NCI-H510A (cell line): ENCODE results near the gene ACSL3.
"Not testable (repeated sequence)": the region's sequence is repeated elsewhere in the genome, so short reads cannot be mapped to it uniquely, and the experiment has no call there.

Source experiments
- DNase-seq: peaks from one replicate; lab custom pipeline; 2025; lab: John Stamatoyannopoulos, UW

The ACSL3 gene

DNA sequence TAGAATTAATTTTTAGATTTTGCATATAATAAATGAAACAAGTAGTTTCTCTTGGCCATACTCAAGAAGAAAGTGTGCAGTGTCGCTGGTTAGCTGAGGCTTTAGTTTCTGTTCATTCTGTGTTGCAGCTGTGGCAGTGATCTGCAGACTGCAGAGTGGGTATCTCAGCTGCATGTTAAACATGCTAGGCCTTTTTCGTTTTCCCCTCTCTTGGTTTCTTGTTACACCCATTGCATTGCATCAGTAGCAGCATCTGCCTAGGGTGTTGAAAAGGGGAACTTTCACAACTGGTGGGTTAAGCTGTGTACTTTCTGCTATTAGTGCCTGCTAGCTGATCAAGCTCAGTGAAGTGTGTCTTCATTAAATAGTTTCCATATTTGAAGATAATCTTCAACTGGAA, 51.3 kb downstream of the ACSL3 start:
- DNase-seq, result no peak

DNA sequence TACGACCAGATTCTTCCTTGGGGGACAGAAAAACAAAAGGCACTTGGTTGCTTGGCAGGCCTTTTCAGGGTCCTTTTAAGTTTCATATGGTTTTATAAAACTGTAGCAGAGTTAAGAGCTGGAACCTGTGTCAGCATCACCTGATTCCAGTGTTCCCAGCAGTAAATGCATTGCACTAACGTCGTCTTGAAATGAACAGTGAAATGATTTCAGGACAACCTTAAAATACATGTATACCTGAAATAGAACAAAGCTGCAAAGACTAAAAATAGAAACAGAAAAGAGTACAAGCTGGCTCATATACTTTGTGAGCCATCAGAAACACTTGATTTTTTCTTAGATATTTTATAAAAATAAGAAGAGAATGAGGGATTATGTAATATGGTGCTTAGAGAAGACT, 51.9 kb downstream of the ACSL3 start:
- DNase-seq, result no peak

DNA sequence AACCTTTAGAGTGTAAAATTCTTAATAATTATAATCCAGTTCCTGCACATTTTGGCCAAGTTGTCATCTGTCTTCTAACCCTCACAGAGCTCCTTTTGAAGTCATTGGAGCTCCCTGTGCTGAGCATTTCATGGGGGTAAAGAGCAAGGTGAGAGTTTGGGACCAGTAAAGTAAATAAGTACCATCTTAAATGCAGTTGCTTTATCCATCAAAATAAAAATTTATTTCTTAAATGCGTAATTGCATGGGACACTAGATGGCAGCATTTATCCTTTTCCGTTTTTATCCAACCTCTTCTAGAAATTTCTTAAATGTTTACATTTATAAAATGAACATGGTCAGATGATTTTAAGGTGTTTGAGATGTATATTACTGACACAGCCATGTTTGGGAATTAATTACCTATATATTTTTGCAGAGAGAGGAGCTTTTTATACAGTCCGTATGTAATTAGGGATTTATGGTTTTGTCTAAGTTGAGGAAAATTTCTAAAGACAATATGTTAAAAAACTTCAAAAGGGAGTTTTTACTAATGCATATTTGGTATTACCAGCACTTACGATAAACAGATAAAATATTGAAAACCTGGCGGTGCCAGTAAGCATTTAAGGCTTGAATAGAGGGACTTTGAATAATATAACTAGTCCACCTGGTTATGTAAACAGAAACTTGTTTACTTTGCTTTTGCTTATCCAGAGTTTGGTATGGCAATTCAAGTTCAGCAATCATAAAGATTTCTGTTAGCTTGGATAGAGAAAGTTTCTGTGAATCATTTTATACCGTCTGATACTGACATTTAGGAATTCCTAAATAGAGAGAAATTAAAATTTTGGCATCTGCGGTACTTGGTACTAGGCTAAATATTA, 54.5 kb downstream of the ACSL3 start:
- DNase-seq, result no peak

DNA sequence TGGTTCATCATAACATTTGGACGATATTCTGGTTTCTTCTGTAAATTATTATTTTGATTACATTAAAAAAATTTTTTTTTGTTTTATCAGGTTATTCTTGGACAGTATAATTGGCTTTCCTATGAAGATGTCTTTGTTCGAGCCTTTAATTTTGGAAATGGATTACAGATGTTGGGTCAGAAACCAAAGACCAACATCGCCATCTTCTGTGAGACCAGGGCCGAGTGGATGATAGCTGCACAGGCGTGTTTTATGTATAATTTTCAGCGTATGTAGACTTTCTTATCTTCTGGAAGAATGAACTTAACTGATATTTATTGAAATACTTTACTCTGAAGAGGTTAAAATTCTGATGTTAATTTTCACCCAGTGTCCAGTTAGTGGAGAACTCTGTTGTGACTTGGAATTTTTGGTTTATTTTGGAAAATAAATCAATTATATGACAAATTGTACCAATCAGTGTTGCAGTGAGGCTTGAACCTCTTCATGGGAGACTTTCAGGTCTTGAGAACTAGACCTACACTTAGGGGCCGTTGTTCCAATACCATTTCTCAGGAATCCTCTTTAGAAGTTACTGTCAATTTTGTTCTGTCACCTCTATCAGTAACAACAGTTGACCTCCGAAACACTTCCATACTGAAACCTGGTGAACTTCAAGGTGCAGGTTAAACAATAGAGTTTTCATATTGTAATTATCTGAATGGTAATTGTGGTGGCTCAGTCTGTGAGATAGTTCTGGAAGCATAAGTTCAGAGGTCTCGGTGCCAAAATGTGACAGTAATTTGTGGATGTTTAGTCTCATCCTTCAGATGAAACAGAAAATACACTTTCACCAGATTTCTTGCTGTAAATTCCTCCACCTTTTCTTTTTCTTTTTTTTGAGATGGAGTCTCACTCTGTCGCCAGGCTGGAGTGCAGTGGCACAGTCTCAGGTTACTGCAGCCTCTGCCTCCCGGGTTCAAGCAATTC, 55.7 kb downstream of the ACSL3 start:
- DNase-seq, result no peak

DNA sequence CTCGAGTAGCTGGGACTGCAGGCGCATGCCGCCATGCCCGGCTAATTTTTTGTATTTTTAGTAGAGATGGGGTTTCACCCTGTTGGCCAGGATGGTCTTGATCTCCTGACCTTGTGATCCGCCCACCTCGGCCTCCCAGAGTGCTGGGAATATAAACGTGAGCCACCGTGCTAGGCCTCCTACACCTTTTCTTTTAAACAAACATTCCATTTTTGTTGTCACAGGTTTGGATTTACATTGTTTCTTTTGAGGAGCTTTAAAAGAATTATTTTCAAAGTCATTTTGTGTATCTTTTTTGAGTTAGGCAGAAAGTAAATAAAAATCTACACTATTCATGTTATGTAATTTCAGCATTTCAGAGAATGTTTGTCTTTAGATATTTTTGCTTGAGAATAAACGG, 56.4 kb downstream of the ACSL3 start:
- not testable (repeated sequence) for DNase-seq

DNA sequence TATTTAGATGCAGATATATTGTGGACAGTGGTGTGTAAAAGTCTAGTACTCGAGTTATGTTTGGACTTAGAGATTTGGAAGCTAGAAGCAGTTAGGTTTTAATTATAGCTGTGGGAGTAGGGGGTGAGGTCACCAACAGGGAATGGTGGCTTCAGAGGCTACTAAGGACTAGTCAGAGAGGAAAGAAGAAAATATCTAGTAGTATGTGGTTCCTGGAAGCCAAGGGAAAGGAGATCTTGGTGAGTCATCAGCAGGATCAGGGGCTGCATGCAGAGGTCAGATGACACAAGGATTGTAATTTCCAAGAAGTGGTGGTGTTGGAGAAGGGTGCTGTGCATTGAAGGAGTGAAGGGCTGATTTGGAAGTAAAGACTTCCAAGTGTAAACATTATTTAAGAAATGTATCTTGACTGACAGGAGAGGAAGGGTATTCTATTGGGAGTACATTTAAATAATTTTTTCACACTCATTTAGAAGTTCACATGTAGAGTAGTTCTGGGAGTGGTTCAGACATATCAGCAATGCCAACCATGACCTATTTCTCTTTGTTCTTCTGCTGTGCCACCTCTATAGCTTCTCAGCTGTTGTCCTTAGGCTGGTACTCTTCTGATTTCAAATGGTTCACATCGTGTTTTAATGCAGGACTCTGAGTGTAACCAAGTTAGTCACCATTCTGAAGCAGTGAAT, 59.1 kb downstream of the ACSL3 start:
- no peak for DNase-seq

DNA sequence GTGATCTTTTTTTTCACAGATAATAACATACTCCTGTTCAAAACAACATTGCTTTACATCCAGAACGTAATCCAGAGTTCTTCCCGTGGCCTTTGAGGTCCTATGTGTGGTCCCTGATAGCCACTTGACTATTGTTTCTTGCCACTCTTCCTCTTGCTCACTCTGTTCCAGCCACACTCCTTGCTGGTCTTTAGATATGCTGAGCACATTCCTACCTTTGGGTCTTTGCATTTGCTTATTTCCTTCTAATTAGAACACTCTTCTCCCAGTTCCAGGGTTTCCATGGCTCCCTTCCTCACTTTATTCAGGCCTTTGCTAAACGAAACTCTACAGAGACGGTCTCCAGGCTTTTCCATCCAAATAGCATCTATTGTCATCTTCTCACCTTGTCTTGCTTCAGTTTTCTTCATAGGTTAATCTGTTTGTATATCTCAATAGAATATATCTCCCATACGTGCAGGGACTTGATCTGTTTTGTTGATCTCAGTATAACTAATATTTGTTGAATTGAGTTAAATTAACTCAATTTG, 59.9 kb downstream of the ACSL3 start:
- DNase-seq, result no peak

DNA sequence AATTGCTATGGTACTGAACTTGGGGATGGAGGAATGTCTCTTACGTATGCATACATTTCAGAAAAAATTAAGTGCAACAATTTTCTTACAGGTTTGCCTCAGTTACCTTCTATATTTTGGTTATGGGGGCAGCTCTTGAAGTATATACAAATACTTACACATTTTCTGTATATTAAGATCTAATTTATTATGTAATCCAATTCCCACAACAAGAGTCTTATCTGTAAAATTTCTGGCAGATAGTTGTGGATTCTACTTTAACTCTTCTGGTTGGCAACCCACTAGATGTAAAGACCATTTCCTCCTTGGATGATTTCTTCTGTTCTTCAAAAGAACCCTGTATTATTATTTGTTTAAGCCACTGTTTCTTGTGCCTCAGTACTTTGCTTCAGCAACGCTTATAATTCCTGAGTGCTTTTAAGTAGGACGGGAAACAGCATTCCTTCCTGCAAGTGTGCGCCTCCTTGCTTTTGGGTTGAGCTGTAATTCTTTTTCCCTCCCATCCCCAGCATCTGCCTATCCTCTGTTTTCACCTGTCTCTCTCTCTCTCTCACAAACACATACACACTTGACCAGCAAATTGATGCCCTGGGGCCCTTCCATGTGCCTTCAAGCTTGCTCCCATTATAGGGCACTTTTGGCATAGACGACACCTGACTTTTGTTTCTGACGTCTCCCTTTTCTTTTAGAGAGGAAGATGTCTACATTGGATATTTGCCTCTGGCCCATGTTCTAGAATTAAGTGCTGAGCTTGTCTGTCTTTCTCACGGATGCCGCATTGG, 61.4 kb downstream of the ACSL3 start:
- DNase-seq, result no peak

DNA sequence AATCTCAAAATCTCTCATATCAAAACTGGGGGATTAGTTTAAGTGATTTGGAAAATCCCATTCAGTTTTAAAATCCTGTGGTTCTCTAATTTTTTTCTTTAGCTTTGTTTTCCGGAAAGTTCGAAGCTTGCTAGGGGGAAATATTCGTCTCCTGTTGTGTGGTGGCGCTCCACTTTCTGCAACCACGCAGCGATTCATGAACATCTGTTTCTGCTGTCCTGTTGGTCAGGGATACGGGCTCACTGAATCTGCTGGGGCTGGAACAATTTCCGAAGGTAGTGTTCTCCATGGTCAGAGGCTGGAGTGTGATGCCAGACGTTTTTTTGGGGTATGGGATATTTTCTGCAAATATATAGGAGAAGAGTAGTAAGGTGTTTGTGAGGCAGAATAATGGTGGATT, 66.1 kb downstream of the ACSL3 start:
- no peak for DNase-seq

DNA sequence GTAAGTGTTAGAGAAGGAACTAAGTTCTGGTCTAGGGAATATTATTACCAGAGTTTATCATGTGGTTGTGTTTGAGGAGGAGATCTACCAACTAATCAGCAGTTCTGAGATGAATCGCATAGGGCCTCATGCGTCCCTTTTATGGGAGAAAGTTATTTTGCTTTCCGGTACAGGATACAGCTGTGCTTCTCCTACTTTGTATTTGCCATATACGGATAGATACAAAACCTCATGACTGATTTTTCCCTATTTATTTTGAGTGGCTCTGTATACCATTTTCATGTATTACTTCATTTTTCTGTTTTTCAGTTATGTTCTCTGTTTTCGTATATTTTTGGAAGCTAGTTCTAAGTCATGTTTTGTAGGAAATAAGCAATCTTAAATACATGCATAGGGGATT, 66.8 kb downstream of the ACSL3 start:
- DNase-seq, result no peak

DNA sequence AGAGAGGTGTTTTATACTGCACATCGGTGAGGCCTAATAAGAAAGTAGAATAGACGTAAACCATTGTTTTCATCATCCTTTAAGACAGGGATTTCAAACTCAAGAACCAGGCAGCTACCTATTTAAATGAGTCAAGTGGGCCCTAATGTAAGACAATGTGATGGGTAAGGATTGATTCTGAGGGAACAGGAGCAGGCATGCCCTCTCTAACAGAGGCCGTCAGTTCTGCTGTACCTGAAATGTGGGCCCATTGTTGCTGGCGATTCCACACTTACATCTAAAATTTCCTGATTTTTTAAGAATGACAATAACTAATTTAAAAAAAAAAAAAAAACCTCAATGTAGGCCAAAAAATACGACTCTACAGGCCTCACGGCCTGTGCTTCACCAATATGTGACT, 67.5 kb downstream of the ACSL3 start:
- DNase-seq, result no peak

DNA sequence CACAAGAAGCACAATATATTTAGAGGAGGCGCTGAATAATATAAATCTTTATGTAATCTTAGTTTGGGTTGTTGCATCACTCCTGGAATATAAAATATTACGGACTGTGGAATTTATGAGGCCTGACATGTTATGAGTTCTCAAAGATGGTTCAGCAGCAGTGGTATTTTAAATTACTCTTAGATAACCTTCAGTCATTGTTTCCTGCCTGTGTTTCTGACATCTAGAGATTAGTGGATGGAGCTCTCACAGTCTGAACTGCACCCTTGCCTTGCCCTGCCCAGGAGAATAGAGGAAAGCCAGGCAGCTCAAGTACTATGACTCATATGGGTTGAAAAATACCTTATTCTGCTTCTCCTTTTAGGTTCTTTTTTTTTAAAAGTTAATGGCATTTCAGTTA, 70.0 kb downstream of the ACSL3 start:
- DNase-seq, result no peak

DNA sequence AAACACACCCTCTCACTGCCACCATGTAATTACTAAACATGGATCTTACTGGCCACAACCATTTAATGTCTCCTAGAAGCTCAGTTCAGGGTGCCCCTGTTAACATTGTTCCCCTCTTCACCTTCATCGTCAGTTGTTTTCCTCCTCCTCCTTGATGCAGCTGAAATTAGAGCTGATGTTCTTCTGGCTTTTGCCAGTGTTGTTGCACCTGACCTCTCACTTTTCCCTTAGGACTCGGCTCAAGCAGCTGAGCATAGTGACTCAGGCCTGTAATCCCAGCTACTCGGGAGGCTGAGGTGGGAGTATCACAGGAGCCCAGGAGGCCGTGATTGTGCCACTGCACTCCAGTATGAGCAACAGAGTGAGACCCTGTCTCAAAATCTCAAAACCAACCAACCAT, 70.8 kb downstream of the ACSL3 start:
- DNase-seq, result no peak

DNA sequence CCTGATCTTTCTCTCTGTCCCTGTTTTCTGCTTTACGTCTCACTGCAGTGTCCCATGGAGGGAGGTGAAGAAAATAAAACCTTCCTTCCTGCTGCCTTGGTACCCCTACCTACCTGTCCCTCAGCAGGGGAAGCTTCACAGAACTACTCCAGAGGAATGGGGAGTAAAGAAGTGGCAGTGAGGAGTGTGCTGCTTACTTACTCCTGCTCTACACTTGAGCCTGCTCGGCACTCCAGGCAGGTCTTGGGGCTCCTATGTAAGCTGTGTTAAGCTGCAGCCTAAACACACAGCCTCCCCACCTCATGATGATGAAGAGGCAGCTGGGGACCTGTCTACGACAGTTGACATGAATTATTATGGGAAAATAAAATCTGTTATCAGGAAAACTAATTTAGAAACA, 72.6 kb downstream of the ACSL3 start:
- DNase-seq, result no peak

DNA sequence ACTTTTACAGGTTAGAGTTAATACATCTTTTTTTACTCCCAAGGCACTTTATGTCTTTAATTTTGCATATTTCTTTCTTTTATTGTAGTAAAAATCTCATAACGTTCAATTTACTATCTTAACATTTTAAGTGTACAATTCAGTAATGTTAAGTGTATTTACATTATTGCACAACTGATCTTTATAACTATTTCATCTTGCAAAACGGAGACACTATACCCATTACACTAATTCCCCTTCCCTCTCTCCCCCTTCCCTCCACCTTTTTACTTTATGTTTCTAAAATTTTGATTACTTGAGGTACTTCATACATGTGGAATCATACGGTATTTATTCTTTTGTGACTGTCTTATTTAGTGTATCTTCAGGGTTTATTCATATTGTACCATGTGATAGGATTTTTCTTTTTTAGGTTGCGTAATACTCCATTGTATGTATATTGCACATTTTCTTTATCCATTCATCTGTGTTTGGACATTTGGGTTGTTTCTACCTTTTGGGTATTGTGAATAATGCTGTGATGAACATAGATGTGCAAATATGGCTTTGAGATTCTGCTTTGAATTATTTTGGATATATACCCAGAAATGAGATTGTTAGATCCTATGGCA, 75.0 kb downstream of the ACSL3 start:
- DNase-seq, result no peak

DNA sequence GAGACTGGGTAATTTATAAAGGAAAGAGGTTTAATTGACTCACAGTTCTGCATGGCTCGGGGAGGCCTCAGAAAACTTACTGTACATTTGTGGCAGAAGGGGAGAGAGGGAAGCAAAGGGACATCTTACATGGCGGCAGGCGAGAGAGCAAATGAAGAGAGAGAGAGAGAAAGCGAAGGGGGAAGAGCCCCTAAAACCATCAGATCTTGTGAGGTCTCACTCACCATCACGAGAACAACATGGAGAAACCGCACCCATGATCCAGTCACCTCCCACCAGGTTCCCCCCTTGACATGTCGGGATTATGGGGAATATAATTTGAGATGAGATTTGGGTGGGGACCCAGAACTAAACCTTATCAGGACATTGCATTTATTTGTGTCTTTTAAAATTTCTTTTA, 75.9 kb downstream of the ACSL3 start:
- DNase-seq, result no peak

DNA sequence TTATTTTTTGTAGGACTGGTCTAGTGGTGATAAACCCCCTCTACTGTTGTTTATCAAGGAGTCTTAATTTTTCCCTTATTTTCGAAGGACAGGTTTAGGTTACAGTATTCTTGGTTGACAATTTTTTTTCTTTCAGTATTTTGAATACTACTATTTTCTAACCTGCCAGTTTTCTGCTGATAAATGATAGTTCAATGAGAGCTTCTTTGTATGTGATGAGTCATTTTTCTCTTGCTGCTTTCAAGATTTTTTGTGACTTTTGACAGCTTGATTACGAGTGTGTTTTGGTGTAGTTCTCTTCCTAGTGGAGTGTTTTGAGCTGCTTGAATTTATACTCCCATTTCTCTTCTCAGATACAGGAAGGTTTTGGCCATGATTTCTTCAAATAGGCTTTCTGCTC, 77.5 kb downstream of the ACSL3 start:
- no peak for DNase-seq

DNA sequence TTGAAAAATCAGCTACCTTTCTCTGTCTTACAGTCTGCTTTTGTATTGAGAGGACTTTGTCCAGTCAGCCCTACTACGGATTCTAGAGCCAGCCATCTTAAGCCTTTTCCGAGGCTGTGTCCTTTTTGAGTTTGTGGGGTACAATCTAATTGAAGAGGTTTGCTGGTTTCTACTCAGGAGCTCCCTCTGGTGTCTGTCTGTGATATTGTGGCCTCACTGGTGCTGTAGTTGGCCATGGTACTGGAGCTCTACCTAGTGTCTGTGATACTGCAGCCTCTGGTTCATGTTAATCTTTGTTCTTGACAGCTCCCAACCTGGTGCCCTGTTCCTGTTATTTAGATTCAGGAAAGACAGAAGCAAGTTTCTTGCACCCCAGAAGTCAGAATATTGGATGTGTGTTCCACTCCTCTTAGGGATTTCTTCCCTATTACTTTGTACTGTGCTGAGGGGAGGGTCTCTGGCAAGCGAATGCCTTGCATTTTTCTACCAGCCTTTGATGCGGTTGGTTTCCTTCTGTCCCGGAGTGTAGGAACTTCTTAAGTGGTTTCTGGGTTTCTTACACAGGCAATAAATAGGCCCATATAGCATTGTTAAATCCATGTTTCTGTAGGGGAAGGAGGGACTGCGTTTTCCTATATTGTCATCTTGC, 78.5 kb downstream of the ACSL3 start:
- no peak for DNase-seq

DNA sequence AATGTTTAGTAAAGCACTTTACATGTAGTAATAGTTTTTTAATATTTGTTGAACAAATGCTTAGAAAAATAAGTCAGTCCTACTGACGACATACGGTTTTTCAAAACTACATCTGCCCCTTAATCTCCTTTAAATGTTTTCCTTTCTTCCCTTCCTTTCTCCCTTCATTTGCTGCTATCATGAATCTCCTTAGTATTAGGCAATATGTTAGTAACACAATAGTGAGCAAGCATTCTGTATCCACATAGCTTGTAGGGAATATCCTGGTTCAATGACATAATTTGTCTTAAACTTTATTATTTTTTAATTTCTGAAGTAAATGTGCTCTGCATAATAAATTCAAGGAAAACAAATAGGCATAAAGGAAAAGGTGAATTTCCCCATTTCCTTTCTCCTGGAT, 79.1 kb downstream of the ACSL3 start:
- no peak for DNase-seq

DNA sequence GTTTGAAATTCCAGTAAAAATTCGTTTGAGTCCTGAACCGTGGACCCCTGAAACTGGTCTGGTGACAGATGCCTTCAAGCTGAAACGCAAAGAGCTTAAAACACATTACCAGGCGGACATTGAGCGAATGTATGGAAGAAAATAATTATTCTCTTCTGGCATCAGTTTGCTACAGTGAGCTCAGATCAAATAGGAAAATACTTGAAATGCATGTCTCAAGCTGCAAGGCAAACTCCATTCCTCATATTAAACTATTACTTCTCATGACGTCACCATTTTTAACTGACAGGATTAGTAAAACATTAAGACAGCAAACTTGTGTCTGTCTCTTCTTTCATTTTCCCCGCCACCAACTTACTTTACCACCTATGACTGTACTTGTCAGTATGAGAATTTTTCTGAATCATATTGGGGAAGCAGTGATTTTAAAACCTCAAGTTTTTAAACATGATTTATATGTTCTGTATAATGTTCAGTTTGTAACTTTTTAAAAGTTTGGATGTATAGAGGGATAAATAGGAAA, 80.7 kb downstream of the ACSL3 start:
- DNase-seq, result no peak
